Measurements from ENCODE around the gene LAMA3. TPM values are rescaled to one million over a fixed set of nuclear protein-coding genes. Genes with fewer than 3 reads are reported as not detected.
A peak's percentile ranks its signal among the peaks of the same experiment; 100 is the strongest.

The LAMA3 gene
- total and polyA plus RNA-seq, 10 donors: 1.3 to 7.1 (median 3.0) TPM

DNA sequence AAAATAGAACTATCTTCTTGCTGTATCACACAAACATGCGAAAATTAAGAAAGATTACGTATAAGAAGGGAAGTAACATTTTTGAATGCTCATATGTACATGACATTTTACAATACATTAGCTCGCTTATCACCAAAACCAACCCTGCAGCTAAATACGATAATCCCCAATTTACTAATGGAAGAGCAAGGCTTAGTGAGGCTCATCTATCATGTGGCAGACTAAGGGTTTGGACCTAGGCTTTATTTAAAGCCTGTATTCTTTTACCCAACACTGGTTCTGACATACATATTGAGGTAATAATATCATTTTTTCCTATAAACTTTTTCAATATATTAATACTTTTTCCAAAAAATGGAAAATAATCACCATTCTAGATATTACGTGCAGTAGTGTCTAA lies 208.5 kb downstream of the LAMA3 start:
- H3K4me3 ChIP-seq: no peak overlapping the region
- no peaks in the 10 kb centered on the region for H3K36me3 ChIP-seq
- whole genome bisulfite sequencing, 5 donors: 73 to 76% (median 76%) methylated on average over 5 of the region's 5 CpGs
- no peak overlapping the region for H3K27ac ChIP-seq
- DNase-seq: no peak
- intact Hi-C loops (cut with DNase I; ENCODE audit: low total_unique reads): no loop called here
- H3K27me3 ChIP-seq (replicated peaks in 1 of 7): no peaks in the 10 kb centered on the region
- H3K9me3 ChIP-seq: no peaks in the 10 kb centered on the region
- H3K4me1 ChIP-seq: peaks cover 0 to 11% (median 6%) of the 10 kb centered on the region in 6 donors
- TF ChIP-seq POLR2AphosphoS5 (IDR thresholded peaks at IDR 0.05) (no peak), POLR2A (IDR thresholded peaks at IDR 0.05) (no peak)
- TF ChIP-seq, protein P1, sequence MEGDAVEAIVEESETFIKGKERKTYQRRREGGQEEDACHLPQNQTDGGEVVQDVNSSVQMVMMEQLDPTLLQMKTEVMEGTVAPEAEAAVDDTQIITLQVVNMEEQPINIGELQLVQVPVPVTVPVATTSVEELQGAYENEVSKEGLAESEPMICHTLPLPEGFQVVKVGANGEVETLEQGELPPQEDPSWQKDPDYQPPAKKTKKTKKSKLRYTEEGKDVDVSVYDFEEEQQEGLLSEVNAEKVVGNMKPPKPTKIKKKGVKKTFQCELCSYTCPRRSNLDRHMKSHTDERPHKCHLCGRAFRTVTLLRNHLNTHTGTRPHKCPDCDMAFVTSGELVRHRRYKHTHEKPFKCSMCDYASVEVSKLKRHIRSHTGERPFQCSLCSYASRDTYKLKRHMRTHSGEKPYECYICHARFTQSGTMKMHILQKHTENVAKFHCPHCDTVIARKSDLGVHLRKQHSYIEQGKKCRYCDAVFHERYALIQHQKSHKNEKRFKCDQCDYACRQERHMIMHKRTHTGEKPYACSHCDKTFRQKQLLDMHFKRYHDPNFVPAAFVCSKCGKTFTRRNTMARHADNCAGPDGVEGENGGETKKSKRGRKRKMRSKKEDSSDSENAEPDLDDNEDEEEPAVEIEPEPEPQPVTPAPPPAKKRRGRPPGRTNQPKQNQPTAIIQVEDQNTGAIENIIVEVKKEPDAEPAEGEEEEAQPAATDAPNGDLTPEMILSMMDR (IDR thresholded peaks at IDR 0.05 in 8 of 11, conservative IDR thresholded peaks at IDR 0.05 in 3 of 11): no peak

DNA sequence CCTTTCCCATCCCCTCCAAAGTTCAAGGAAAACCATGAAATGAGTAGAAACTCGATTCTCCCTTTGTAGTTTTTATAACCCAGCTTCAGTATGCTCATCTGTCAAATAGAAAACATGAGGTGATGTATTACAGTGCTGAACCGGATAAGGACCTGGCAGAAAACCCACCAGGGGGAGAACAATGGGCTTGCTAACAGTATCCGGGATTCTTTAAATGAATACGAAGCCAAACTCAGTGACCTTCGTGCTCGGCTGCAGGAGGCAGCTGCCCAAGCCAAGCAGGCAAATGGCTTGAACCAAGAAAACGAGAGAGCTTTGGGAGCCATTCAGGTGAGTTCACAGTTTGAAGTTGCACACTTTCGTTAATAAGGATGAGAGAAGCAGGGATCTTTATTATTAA lies 211.7 kb downstream of the LAMA3 start:
- TF ChIP-seq POLR2AphosphoS5 (IDR thresholded peaks at IDR 0.05) (peak in 1 of 3 donors; percentile 10), POLR2A (IDR thresholded peaks at IDR 0.05) (no peak)
- TF ChIP-seq, protein P1 (IDR thresholded peaks at IDR 0.05 in 8 of 11, conservative IDR thresholded peaks at IDR 0.05 in 3 of 11): no peak
- H3K27ac ChIP-seq: no peak overlapping the region
- H3K4me1 ChIP-seq: peaks cover 0 to 11% (median 6%) of the 10 kb centered on the region in 6 donors
- H3K9me3 ChIP-seq: no peaks in the 10 kb centered on the region
- 25 to 35% (median 30%) methylated on average over 8 of the region's 8 CpGs for WGBS, 5 donors
- no peak for DNase-seq
- no peaks in the 10 kb centered on the region for H3K27me3 ChIP-seq (replicated peaks in 1 of 7)
- H3K36me3 ChIP-seq: no peaks in the 10 kb centered on the region
- intact Hi-C loops (cut with DNase I; ENCODE audit: low total_unique reads): no loop called here
- no peak overlapping the region for H3K4me3 ChIP-seq

DNA sequence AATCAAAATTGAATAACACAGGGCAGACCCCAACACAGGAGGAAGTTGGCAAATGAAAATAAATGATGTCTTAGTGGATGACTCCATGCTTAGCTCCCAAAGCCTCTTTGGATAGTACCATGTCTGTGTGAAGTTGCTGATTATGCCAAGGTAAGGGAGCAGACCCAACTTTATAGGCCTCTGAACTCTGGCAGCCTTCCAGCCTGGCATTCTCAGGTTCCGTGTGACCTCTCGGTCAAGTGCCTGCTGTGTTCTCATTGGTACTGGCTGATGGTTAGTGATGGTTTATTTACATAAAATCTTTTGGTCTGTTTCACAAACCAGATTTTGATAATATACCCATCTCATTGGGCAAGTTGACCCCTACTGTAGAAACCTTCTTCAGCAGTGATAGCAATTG lies 213.1 kb downstream of the LAMA3 start:
- intact Hi-C loops (cut with DNase I; ENCODE audit: low total_unique reads): no loop called here
- Histone ChIP-seq H3K4me3 (no peak overlapping the region), H3K27me3 (replicated peaks in 1 of 7) (no peaks in the 10 kb centered on the region), H3K36me3 (no peaks in the 10 kb centered on the region), H3K27ac (no peak overlapping the region), H3K4me1 (peaks cover 0 to 11% (median 6%) of the 10 kb centered on the region in 6 donors), H3K9me3 (no peaks in the 10 kb centered on the region)
- TF ChIP-seq POLR2AphosphoS5 (IDR thresholded peaks at IDR 0.05) (no peak), POLR2A (IDR thresholded peaks at IDR 0.05) (no peak)
- TF ChIP-seq, protein P1 (IDR thresholded peaks at IDR 0.05 in 8 of 11, conservative IDR thresholded peaks at IDR 0.05 in 3 of 11): no peak
- 88 to 98% (median 95%) methylated on average over 2 of the region's 2 CpGs for WGBS, 5 donors
- no peak for DNase-seq

DNA sequence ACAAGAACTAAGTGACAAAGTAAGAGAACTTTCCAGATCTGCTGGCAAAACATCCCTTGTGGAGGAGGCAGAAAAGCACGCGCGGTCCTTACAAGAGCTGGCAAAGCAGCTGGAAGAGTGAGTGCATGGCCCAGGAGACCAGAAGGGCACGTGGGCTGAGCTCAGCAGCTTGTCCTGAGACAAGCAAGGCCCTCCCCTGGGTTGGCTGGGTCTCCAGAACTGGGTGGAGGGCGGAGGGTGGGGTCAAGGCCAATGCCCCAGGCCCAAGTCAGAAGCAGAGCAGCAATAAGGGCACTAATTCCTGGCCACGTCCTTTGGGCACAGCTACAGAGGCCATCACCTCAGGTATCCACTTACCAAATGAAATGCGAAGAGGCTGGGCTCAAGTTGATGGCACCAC lies 214.7 kb downstream of the LAMA3 start:
- Histone ChIP-seq H3K4me1 (peaks cover 0 to 11% (median 6%) of the 10 kb centered on the region in 6 donors), H3K36me3 (no peaks in the 10 kb centered on the region), H3K27ac (no peak overlapping the region), H3K9me3 (no peaks in the 10 kb centered on the region), H3K27me3 (replicated peaks in 1 of 7) (no peaks in the 10 kb centered on the region), H3K4me3 (no peak overlapping the region)
- no peak for TF ChIP-seq POLR2AphosphoS5 (IDR thresholded peaks at IDR 0.05)
- TF ChIP-seq POLR2A (IDR thresholded peaks at IDR 0.05): no peak
- TF ChIP-seq, protein P1 (IDR thresholded peaks at IDR 0.05 in 8 of 11, conservative IDR thresholded peaks at IDR 0.05 in 3 of 11): no peak
- WGBS, 5 donors: 78 to 88% (median 86%) methylated on average over 7 of the region's 7 CpGs
- DNase-seq: no peak
- intact Hi-C loops (cut with DNase I; ENCODE audit: low total_unique reads): no loop called here

All from spleen (tissue), 11 donors.